GM15510 (cell line): ENCODE results near the gene EPHX1.

Source experiments
- POLR2A ChIP-seq: IDR thresholded peaks from 3 replicates; pipeline ENCODE4 v1.6.1; 2011; ENCODE audit warnings: borderline replicate concordance; ENCODE audit not compliant: insufficient read length; ENCODE audit errors: extremely low read depth

EPHX1 gene

GRCh38 chr1:225880636-225881035, 70.7 kb downstream of the EPHX1 start:
- no peak for TF ChIP-seq POLR2A

- TF ChIP-seq POLR2A: no peak
Measured at GRCh38 chr1:225881081-225881958, 71.4 kb downstream of the EPHX1 start.

GRCh38 chr1:225881959-225882693, 72.2 kb downstream of the EPHX1 start, which contains the start of gene TMEM63A:
Gene TMEM63A (minus strand): TSS chr1:225882380. CDS start chr1:225877580, 4,800 bp downstream.
- peak; percentile 86 for TF ChIP-seq POLR2A

- no peak for TF ChIP-seq POLR2A
Measured at GRCh38 chr1:225882694-225883615, 73.0 kb downstream of the EPHX1 start.

- no peak for TF ChIP-seq POLR2A
Measured at GRCh38 chr1:225883616-225884265, 73.8 kb downstream of the EPHX1 start.

- TF ChIP-seq POLR2A: no peak
Measured at GRCh38 chr1:225885336-225885735, 75.4 kb downstream of the EPHX1 start.

GRCh38 chr1:225886159-225887029, 76.5 kb downstream of the EPHX1 start:
- TF ChIP-seq POLR2A: no peak

- TF ChIP-seq POLR2A: no peak
Measured at GRCh38 chr1:225887030-225887314, 77.0 kb downstream of the EPHX1 start.

- TF ChIP-seq POLR2A: no peak
Measured at GRCh38 chr1:225888289-225888897, 78.5 kb downstream of the EPHX1 start.

- TF ChIP-seq POLR2A: no peak
Measured at GRCh38 chr1:225888898-225889601, 79.1 kb downstream of the EPHX1 start, which contains the start of gene LEFTY1. Gene LEFTY1 (minus strand): TSS chr1:225889146. CDS start chr1:225889066, 80 bp downstream.

GRCh38 chr1:225889743-225890142, 79.8 kb downstream of the EPHX1 start:
- TF ChIP-seq POLR2A: no peak
